B cell (primary cell): ENCODE data around the gene STX18.

Experiments
- CTCF ChIP-seq: fragments of 200-600 bp; IDR thresholded peaks from one replicate; pipeline ENCODE4 v1.8.0; 2022; ENCODE audit warnings: antibody characterized with exemption, mild to moderate bottlenecking
- EZH2 ChIP-seq: IDR thresholded peaks from 2 replicates; pipeline ENCODE4 v1.6.1; 2012; ENCODE audit warnings: borderline replicate concordance, low read depth, mild to moderate bottlenecking, moderate library complexity, low read length; ENCODE audit not compliant: insufficient read depth, poor library complexity, severe bottlenecking

GRCh38 chr4:4480685-4481398 lies 61.0 kb downstream of the STX18 start:
- no peak for TF ChIP-seq CTCF
- TF ChIP-seq EZH2: no peak
